Liver (tissue), 9 donors: ENCODE data around the gene DCT. TPM values are rescaled to one million over a fixed set of nuclear protein-coding genes. Genes with fewer than 3 reads are reported as not detected.

Experiments
- DNase-seq: peaks from one replicate; pipeline ENCODE4 v3.0.0-alpha.2; 2017; ENCODE audit warnings: low spot score
- H3K27ac ChIP-seq, 2 donors: one replicate each; pipeline ENCODE4 v1.7.0; 2013; ENCODE audit warnings: inconsistent platforms in 2 of 2, low read length in 2 of 2, control low read depth in 1 of 2, low read depth in 1 of 2, mild to moderate bottlenecking in 1 of 2
- H3K27me3 ChIP-seq, 4 donors: one replicate each; pipeline versions ENCODE4 v1.6.1 to v1.7.0; 2013; ENCODE audit warnings: low read length in 3 of 4, inconsistent platforms in 1 of 4, mild to moderate bottlenecking in 1 of 4, moderate library complexity in 1 of 4; ENCODE audit not compliant: control insufficient read depth in 4 of 4, insufficient read depth in 4 of 4
- H3K36me3 ChIP-seq, 4 donors: one replicate each; pipeline versions ENCODE4 v1.6.1 to v1.7.0; 2013; ENCODE audit warnings: low read length in 3 of 4, mild to moderate bottlenecking in 3 of 4, low read depth in 1 of 4, moderate library complexity in 1 of 4; ENCODE audit not compliant: control insufficient read depth in 4 of 4, insufficient read depth in 3 of 4
- H3K4me1 ChIP-seq, 4 donors: one replicate each; pipeline versions ENCODE4 v1.6.1 to v1.7.0; 2013; ENCODE audit warnings: low read length in 3 of 4, mild to moderate bottlenecking in 3 of 4, moderate library complexity in 1 of 4; ENCODE audit not compliant: control insufficient read depth in 4 of 4, insufficient read depth in 4 of 4
- H3K4me3 ChIP-seq, 3 donors: one replicate each; pipeline versions ENCODE4 v1.6.1 to v1.7.0; 2013; ENCODE audit warnings: low read length in 3 of 3, control low read depth in 1 of 3, low read depth in 1 of 3, mild to moderate bottlenecking in 1 of 3
- H3K9ac ChIP-seq, 2 donors: one replicate each; pipeline ENCODE4 v1.7.0; 2013; ENCODE audit warnings: low read length in 2 of 2, mild to moderate bottlenecking in 2 of 2, moderate library complexity in 2 of 2, control low read depth in 1 of 2, low read depth in 1 of 2
- H3K9me3 ChIP-seq, 4 donors: one replicate each; pipeline versions ENCODE4 v1.6.1 to v1.7.0; 2013; ENCODE audit warnings: low read length in 3 of 4; ENCODE audit not compliant: control insufficient read depth in 4 of 4
- EGR1 ChIP-seq, 2 donors: IDR thresholded peaks; 2 replicates each; pipeline ENCODE4 v1.6.1; 2016 to 2018; ENCODE audit warnings: antibody characterized with exemption in 2 of 2, low read depth in 2 of 2
- FOXA1 ChIP-seq: IDR thresholded peaks from 2 replicates; pipeline ENCODE4 v1.6.1; 2016; ENCODE audit warnings: antibody characterized with exemption
- FOXA2 ChIP-seq: IDR thresholded peaks from 2 replicates; pipeline ENCODE4 v1.6.1; 2016; ENCODE audit warnings: antibody characterized with exemption
- GABPA ChIP-seq, 2 donors: IDR thresholded peaks in 1 of 2; conservative IDR thresholded peaks in 1 of 2; 2 replicates each; pipeline ENCODE4 v1.6.1; 2016; ENCODE audit warnings: antibody characterized with exemption in 2 of 2, mild to moderate bottlenecking in 1 of 2, moderate library complexity in 1 of 2
- HNF4A ChIP-seq, 2 donors: conservative IDR thresholded peaks; 2 replicates each; pipeline ENCODE4 v1.6.1; 2016; ENCODE audit warnings: antibody characterized with exemption in 2 of 2, mild to moderate bottlenecking in 2 of 2
- HNF4G ChIP-seq: IDR thresholded peaks from 2 replicates; pipeline ENCODE4 v1.6.1; 2016; ENCODE audit warnings: antibody characterized with exemption
- JUND ChIP-seq, 2 donors: IDR thresholded peaks; 2 replicates each; pipeline ENCODE4 v1.6.1; 2016; ENCODE audit warnings: antibody characterized with exemption in 2 of 2
- NR2F2 ChIP-seq: IDR thresholded peaks from 2 replicates; pipeline ENCODE4 v1.6.1; 2016; ENCODE audit warnings: antibody characterized with exemption
- RAD21 ChIP-seq, 2 donors: IDR thresholded peaks; 2 replicates each; pipeline ENCODE4 v1.6.1; 2016; ENCODE audit warnings: antibody characterized with exemption in 2 of 2, mild to moderate bottlenecking in 2 of 2
- RXRA ChIP-seq, 2 donors: IDR thresholded peaks; 2 replicates each; pipeline ENCODE4 v1.6.1; 2017 to 2018; ENCODE audit warnings: antibody characterized with exemption in 2 of 2, mild to moderate bottlenecking in 1 of 2
- SP1 ChIP-seq: IDR thresholded peaks from 2 replicates; pipeline ENCODE4 v1.6.1; 2018; ENCODE audit warnings: antibody characterized with exemption, mild to moderate bottlenecking
- WGBS: extraction: QIAGEN DNeasy Blood & Tissue Kit; methylation state at CpG from one replicate; pipeline ENCODE4 v1.1.7; 2013; 5-methylcytosine and 5-hydroxymethylcytosine counted together
- polyA plus RNA-seq, 2 donors: library from polyadenylated mRNA; stranded (reverse) in 1 of 2; unstranded in 1 of 2; fragments of 200-250 nt in 1 of 2; fragments of >200 nt in 1 of 2; fragmentation: Nextera tagmentation in 1 of 2; extraction: Ambion mirVana in 1 of 2; gene quantifications; one replicate each; pipeline versions ENCODE4 v1.2.1 to v1.2.3, GENCODE V29; 2013 to 2015
- total RNA-seq, 2 donors: library from RNA; depleted of rRNA; stranded (reverse); fragments of >200 nt; gene quantifications; one replicate each; pipeline ENCODE4 v1.2.3, GENCODE V29; 2014
- TF ChIP-seq, protein P1 (sequence below): fragments of 150-350 bp; IDR thresholded peaks from 2 replicates; pipeline ENCODE4 v1.5.1; 2017; ENCODE audit warnings: improper control_type of control experiment, low read depth, low read length; ENCODE audit not compliant: missing input control
- TF ChIP-seq, protein P2 (sequence below): IDR thresholded peaks from 2 replicates; pipeline ENCODE4 v1.6.1; 2016; ENCODE audit warnings: antibody characterized with exemption
- TF ChIP-seq, protein P3 (sequence below): IDR thresholded peaks from 2 replicates; pipeline ENCODE4 v1.6.1; 2016; ENCODE audit warnings: antibody characterized with exemption
- TF ChIP-seq, protein P4 (sequence below): IDR thresholded peaks from 2 replicates; pipeline ENCODE4 v1.6.1; 2016; ENCODE audit warnings: antibody characterized with exemption, mild to moderate bottlenecking
- TF ChIP-seq, protein P5 (sequence below): IDR thresholded peaks from 2 replicates; pipeline ENCODE4 v1.6.1; 2016; ENCODE audit warnings: antibody characterized with exemption
- donor health status: healthy.
- donor health status: healthy.
- donor health status: healthy.
- donor health status: healthy.
- donor health status: healthy.

DCT gene
- total and polyA plus RNA-seq, 4 donors: 0.08 to 0.19 TPM; not detected in 2

DNA sequence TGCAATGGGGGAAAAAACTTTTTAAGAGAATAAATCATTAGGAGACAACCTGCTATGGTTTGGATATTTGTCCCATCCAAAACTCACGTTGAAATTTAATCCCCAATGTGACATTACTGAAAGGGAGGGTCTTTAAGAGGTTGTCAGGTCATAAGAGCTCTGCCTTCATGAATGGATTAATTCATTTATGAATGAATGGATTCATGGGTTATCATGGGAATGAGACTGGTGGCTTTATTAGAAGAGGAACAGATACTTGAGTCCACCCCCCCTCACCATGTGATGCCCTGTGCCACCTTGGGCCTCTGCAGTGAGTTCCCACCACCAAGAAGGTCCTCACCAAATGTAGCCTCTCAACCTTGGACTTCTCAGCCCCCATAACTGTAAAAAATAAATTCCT lies 37.0 kb upstream of the DCT start:
- Histone ChIP-seq H3K9me3 (no peaks in the 10 kb centered on the region), H3K9ac (no peak overlapping the region), H3K27ac (no peak overlapping the region), H3K36me3 (no peaks in the 10 kb centered on the region), H3K4me3 (no peak overlapping the region), H3K27me3 (no peaks in the 10 kb centered on the region), H3K4me1 (no peaks in the 10 kb centered on the region)
- DNase-seq: no peak
- WGBS: 61% methylated on average over 1 of the region's 1 CpG
- TF ChIP-seq, protein P1, sequence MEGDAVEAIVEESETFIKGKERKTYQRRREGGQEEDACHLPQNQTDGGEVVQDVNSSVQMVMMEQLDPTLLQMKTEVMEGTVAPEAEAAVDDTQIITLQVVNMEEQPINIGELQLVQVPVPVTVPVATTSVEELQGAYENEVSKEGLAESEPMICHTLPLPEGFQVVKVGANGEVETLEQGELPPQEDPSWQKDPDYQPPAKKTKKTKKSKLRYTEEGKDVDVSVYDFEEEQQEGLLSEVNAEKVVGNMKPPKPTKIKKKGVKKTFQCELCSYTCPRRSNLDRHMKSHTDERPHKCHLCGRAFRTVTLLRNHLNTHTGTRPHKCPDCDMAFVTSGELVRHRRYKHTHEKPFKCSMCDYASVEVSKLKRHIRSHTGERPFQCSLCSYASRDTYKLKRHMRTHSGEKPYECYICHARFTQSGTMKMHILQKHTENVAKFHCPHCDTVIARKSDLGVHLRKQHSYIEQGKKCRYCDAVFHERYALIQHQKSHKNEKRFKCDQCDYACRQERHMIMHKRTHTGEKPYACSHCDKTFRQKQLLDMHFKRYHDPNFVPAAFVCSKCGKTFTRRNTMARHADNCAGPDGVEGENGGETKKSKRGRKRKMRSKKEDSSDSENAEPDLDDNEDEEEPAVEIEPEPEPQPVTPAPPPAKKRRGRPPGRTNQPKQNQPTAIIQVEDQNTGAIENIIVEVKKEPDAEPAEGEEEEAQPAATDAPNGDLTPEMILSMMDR: no peak
- TF ChIP-seq, protein P2, sequence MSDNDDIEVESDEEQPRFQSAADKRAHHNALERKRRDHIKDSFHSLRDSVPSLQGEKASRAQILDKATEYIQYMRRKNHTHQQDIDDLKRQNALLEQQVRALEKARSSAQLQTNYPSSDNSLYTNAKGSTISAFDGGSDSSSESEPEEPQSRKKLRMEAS: no peak
- TF ChIP-seq HNF4A (conservative IDR thresholded peaks at IDR 0.05) (no peak), JUND (IDR thresholded peaks at IDR 0.05) (no peak), NR2F2 (no peak), EGR1 (IDR thresholded peaks at IDR 0.05; ENCODE audit: low read depth in 2 of 2) (no peak), SP1 (no peak)
- TF ChIP-seq, protein P3, sequence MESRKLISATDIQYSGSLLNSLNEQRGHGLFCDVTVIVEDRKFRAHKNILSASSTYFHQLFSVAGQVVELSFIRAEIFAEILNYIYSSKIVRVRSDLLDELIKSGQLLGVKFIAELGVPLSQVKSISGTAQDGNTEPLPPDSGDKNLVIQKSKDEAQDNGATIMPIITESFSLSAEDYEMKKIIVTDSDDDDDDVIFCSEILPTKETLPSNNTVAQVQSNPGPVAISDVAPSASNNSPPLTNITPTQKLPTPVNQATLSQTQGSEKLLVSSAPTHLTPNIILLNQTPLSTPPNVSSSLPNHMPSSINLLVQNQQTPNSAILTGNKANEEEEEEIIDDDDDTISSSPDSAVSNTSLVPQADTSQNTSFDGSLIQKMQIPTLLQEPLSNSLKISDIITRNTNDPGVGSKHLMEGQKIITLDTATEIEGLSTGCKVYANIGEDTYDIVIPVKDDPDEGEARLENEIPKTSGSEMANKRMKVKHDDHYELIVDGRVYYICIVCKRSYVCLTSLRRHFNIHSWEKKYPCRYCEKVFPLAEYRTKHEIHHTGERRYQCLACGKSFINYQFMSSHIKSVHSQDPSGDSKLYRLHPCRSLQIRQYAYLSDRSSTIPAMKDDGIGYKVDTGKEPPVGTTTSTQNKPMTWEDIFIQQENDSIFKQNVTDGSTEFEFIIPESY: no peak
- TF ChIP-seq, protein P4, sequence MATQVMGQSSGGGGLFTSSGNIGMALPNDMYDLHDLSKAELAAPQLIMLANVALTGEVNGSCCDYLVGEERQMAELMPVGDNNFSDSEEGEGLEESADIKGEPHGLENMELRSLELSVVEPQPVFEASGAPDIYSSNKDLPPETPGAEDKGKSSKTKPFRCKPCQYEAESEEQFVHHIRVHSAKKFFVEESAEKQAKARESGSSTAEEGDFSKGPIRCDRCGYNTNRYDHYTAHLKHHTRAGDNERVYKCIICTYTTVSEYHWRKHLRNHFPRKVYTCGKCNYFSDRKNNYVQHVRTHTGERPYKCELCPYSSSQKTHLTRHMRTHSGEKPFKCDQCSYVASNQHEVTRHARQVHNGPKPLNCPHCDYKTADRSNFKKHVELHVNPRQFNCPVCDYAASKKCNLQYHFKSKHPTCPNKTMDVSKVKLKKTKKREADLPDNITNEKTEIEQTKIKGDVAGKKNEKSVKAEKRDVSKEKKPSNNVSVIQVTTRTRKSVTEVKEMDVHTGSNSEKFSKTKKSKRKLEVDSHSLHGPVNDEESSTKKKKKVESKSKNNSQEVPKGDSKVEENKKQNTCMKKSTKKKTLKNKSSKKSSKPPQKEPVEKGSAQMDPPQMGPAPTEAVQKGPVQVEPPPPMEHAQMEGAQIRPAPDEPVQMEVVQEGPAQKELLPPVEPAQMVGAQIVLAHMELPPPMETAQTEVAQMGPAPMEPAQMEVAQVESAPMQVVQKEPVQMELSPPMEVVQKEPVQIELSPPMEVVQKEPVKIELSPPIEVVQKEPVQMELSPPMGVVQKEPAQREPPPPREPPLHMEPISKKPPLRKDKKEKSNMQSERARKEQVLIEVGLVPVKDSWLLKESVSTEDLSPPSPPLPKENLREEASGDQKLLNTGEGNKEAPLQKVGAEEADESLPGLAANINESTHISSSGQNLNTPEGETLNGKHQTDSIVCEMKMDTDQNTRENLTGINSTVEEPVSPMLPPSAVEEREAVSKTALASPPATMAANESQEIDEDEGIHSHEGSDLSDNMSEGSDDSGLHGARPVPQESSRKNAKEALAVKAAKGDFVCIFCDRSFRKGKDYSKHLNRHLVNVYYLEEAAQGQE: no peak

DNA sequence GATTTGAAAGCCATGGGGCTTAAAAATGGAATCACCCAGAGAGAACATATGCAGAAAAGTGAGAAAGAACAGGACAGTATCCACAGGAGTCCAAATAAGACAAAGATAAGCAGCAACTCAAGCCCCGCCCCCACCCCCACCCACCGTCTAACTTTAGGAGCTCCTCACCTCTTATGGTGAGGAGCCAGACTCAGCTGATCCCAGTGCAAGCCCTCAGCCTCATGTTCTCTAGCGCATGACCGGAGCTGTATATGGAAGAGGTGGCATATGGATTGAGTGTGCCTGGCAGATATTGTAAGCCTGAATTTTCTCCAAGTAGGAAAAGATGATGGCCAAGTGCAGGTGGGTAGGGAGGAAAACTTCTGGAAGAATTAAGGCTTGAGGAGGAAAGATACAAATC lies 36.4 kb upstream of the DCT start:
- 76% methylated on average over 4 of the region's 4 CpGs for WGBS
- H3K9me3 ChIP-seq: no peaks in the 10 kb centered on the region
- H3K9ac ChIP-seq: no peak overlapping the region
- no peak overlapping the region for H3K27ac ChIP-seq
- H3K27me3 ChIP-seq: no peaks in the 10 kb centered on the region
- no peaks in the 10 kb centered on the region for H3K4me1 ChIP-seq
- no peak for DNase-seq
- TF ChIP-seq GABPA (IDR thresholded peaks at IDR 0.05 in 1 of 2, conservative IDR thresholded peaks at IDR 0.05 in 1 of 2): no peak
- TF ChIP-seq FOXA2: no peak
- no peak for TF ChIP-seq EGR1 (IDR thresholded peaks at IDR 0.05; ENCODE audit: low read depth in 2 of 2)
- no peak for TF ChIP-seq HNF4G
- no peak for TF ChIP-seq RXRA (IDR thresholded peaks at IDR 0.05)
- TF ChIP-seq, protein P5, sequence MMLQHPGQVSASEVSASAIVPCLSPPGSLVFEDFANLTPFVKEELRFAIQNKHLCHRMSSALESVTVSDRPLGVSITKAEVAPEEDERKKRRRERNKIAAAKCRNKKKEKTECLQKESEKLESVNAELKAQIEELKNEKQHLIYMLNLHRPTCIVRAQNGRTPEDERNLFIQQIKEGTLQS: no peak
- no peak for TF ChIP-seq FOXA1
- no peak for TF ChIP-seq RAD21 (IDR thresholded peaks at IDR 0.05)
- no peaks in the 10 kb centered on the region for H3K36me3 ChIP-seq
- H3K4me3 ChIP-seq: no peak overlapping the region
